Astrocyte of the spinal cord (primary cell): ENCODE data around the gene SEMA6D.

Experiments
- DNase-seq: peaks from one replicate; pipeline ENCODE4 v3.0.0; 2011; ENCODE audit warnings: low read depth, low spot score
- H3K4me3 ChIP-seq: 2 replicates; pipeline ENCODE4 v1.5.1; 2011; ENCODE audit warnings: low read depth, mild to moderate bottlenecking, low read length, moderate library complexity
- CTCF ChIP-seq: IDR thresholded peaks from 2 replicates; pipeline ENCODE4 v1.5.1; 2012; ENCODE audit warnings: low read depth, mild to moderate bottlenecking, low read length, inconsistent platforms
- in situ Hi-C: cut with HindIII; loops from 2 replicates; pipeline ENCODE4 v1.10.0; 2017; ENCODE audit warnings: low sequenced_read_pairs

Gene SEMA6D

GRCh38 chr15:47724346-47724745, 7.0 kb downstream of the SEMA6D start:
- H3K4me3 ChIP-seq = no peak overlapping the region
- in situ Hi-C loops = no loop called here
- DNase-seq = no peak
- TF ChIP-seq CTCF = no peak

GRCh38 chr15:47725051-47725450, 7.7 kb downstream of the SEMA6D start:
- no peak overlapping the region for H3K4me3 ChIP-seq
- no peak for DNase-seq
- TF ChIP-seq CTCF = no peak
- in situ Hi-C loops = no loop called here

GRCh38 chr15:47725906-47726305, 8.6 kb downstream of the SEMA6D start:
- no peak for DNase-seq
- in situ Hi-C loops = no loop called here
- no peak overlapping the region for H3K4me3 ChIP-seq
- TF ChIP-seq CTCF = no peak

GRCh38 chr15:47726399-47726823, 9.1 kb downstream of the SEMA6D start:
- H3K4me3 ChIP-seq = no peak overlapping the region
- DNase-seq = no peak
- TF ChIP-seq CTCF = no peak
- in situ Hi-C loops = no loop called here

GRCh38 chr15:47727137-47727536, 9.8 kb downstream of the SEMA6D start:
- DNase-seq = no peak
- no peak for TF ChIP-seq CTCF
- no peak overlapping the region for H3K4me3 ChIP-seq
- in situ Hi-C loops = no loop called here

- in situ Hi-C loops = no loop called here
- no peak overlapping the region for H3K4me3 ChIP-seq
- DNase-seq = no peak
These were observed 10.4 kb downstream of the SEMA6D start for GRCh38 chr15:47727676-47728075.

More at GRCh38 chr15:47727676-47728075, 10.4 kb downstream of the SEMA6D start:
- no peak for TF ChIP-seq CTCF
